SK-N-SH (cell line): ENCODE results near the gene USH1C. TPM values are rescaled to one million over a fixed set of nuclear protein-coding genes. Genes with fewer than 3 reads are reported as not detected.

Experiments used
- CTCF ChIA-PET: fragments of 300-600, 350-600 bp; formaldehyde crosslinking; extraction: SDS; loops from one replicate; lab custom pipeline; 2021; lab: Yijun Ruan, JAX
- POLR2A ChIA-PET: fragments of 350-600 bp; sonication (Branson Sonifier 250); formaldehyde crosslinking; extraction: SDS; loops from one replicate; lab custom pipeline; 2020; ENCODE audit warnings: antibody characterized with exemption, inconsistent platforms; lab: Yijun Ruan, JAX
- DNase-seq: peaks from one replicate; pipeline ENCODE4 v3.0.0; 2012
- H2AFZ ChIP-seq: fragments of 200-600 bp; sonication (generic); 2 replicates; pipeline ENCODE4 v1.8.1; 2016; ENCODE audit warnings: antibody characterized with exemption, mild to moderate bottlenecking, low read depth
- H3F3A ChIP-seq: fragments of 200-600 bp; sonication (generic); replicated peaks from 2 replicates; pipeline ENCODE3; 2016; ENCODE audit warnings: antibody characterized with exemption, mild to moderate bottlenecking; ENCODE audit not compliant: insufficient read depth
- H3K27ac ChIP-seq, 2 experiments: fragments of 200-500 bp in 1 of 2; fragments of 200-600 bp in 1 of 2; sonication (Bioruptor generic) in 1 of 2; sonication (generic), shearing (Covaris generic) in 1 of 2; 2 replicates each; pipeline versions ENCODE4 v1.5.1 to v1.6.1; 2014 to 2016; ENCODE audit warnings: low read depth in 2 of 2, inconsistent platforms in 1 of 2, low read length in 1 of 2, mild to moderate bottlenecking in 1 of 2, mixed read lengths in 1 of 2
- H3K27me3 ChIP-seq: fragments of 200-600 bp; sonication (generic), shearing (Covaris generic); 2 replicates; pipeline ENCODE4 v1.6.1; 2016; ENCODE audit warnings: mixed run types; ENCODE audit not compliant: insufficient read depth
- H3K36me3 ChIP-seq, 2 experiments: fragments of 200-500 bp in 1 of 2; fragments of 200-600 bp in 1 of 2; sonication (Bioruptor generic) in 1 of 2; sonication (generic) in 1 of 2; replicated peaks in 1 of 2; 2 replicates each; pipeline versions ENCODE3 to v1.5.1; 2014 to 2016; ENCODE audit warnings: low read length in 1 of 2, mild to moderate bottlenecking in 1 of 2; ENCODE audit not compliant: insufficient read depth in 2 of 2, control insufficient read depth in 1 of 2
- H3K4me1 ChIP-seq, 2 experiments: fragments of 200-500 bp in 1 of 2; fragments of 200-600 bp in 1 of 2; sonication (Bioruptor generic) in 1 of 2; sonication (generic), shearing (Covaris generic) in 1 of 2; 2 replicates each; pipeline versions ENCODE4 v1.5.1 to v1.6.1; 2014 to 2016; ENCODE audit warnings: low read depth in 1 of 2, low read length in 1 of 2, mixed run types in 1 of 2; ENCODE audit not compliant: insufficient read depth in 2 of 2, control insufficient read depth in 1 of 2
- H3K4me2 ChIP-seq: fragments of 200-600 bp; sonication (generic), shearing (Covaris generic); 2 replicates; pipeline ENCODE4 v1.6.1; 2017; ENCODE audit warnings: mixed run types
- H3K4me3 ChIP-seq, 2 experiments: fragments of 200-500 bp in 1 of 2; fragments of 200-600 bp in 1 of 2; sonication (Bioruptor generic) in 1 of 2; sonication (generic), shearing (Covaris generic) in 1 of 2; 2 replicates each; pipeline versions ENCODE4 v1.5.1 to v1.8.1; 2014 to 2016; ENCODE audit warnings: low read depth in 2 of 2, inconsistent platforms in 1 of 2, low read length in 1 of 2, mild to moderate bottlenecking in 1 of 2, mixed read lengths in 1 of 2, moderate library complexity in 1 of 2
- H3K79me2 ChIP-seq: fragments of 200-600 bp; sonication (generic); 2 replicates; pipeline ENCODE4 v1.8.1; 2017; ENCODE audit warnings: mild to moderate bottlenecking; ENCODE audit not compliant: insufficient read depth
- H3K9ac ChIP-seq: fragments of 200-600 bp; sonication (generic); 2 replicates; pipeline ENCODE4 v1.6.1; 2017; ENCODE audit warnings: mixed run types
- H3K9me2 ChIP-seq: fragments of 200-600 bp; sonication (generic); 2 replicates; pipeline ENCODE4 v1.6.1; 2017; ENCODE audit warnings: mixed run types
- H3K9me3 ChIP-seq: fragments of 200-600 bp; sonication (generic); 2 replicates; pipeline ENCODE4 v1.6.1; 2017; ENCODE audit warnings: mixed run types, mild to moderate bottlenecking, moderate library complexity
- H4K20me1 ChIP-seq: fragments of 200-600 bp; sonication (generic); 2 replicates; pipeline ENCODE4 v1.6.1; 2017; ENCODE audit warnings: mild to moderate bottlenecking, mixed run types; ENCODE audit not compliant: insufficient read depth
- CHD2 ChIP-seq: fragments of 150-350 bp; IDR thresholded peaks from 2 replicates; pipeline ENCODE4 v1.6.1; 2018; ENCODE audit warnings: low read length; ENCODE audit not compliant: partially characterized antibody
- EP300 ChIP-seq, 2 experiments: IDR thresholded peaks; 2 replicates each; pipeline versions ENCODE4 v1.4.0 to v1.6.1; 2012; ENCODE audit warnings: borderline replicate concordance in 1 of 2, low read depth in 1 of 2, low read length in 1 of 2
- MXI1 ChIP-seq: IDR thresholded peaks from 2 replicates; pipeline ENCODE4 v1.6.1; 2012; ENCODE audit warnings: mild to moderate bottlenecking, low read depth, low read length, improper control_type of control experiment
- NFIC ChIP-seq: IDR thresholded peaks from 2 replicates; pipeline ENCODE4 v1.4.0; 2012; ENCODE audit warnings: borderline replicate concordance
- PBX3 ChIP-seq: IDR thresholded peaks from 2 replicates; pipeline ENCODE4; 2012
- POLR2AphosphoS5 ChIP-seq: IDR thresholded peaks from 2 replicates; pipeline ENCODE4 v1.6.1; 2012; ENCODE audit warnings: low read depth, low read length
- RAD21 ChIP-seq: IDR thresholded peaks from 2 replicates; pipeline ENCODE4 v1.6.1; 2012; ENCODE audit warnings: mild to moderate bottlenecking, low read length
- RXRA ChIP-seq: IDR thresholded peaks from 2 replicates; pipeline ENCODE4 v1.4.0; 2012; ENCODE audit warnings: low read depth, mild to moderate bottlenecking, borderline replicate concordance
- TCF12 ChIP-seq: IDR thresholded peaks from 2 replicates; pipeline ENCODE4 v1.4.0; 2012
- USF1 ChIP-seq: IDR thresholded peaks from 2 replicates; pipeline ENCODE4 v1.4.0; 2012; ENCODE audit warnings: low read depth, borderline replicate concordance
- ZBTB33 ChIP-seq: IDR thresholded peaks from 2 replicates; pipeline ENCODE4 v1.4.0; 2012; ENCODE audit warnings: low read depth, borderline replicate concordance
- WGBS: methylation state at CpG from one replicate; pipeline ENCODE4 v1.1.6; 2017; ENCODE audit warnings: low lambda C conversion rate; 5-methylcytosine and 5-hydroxymethylcytosine counted together
- polyA plus RNA-seq, 3 experiments: library from polyadenylated mRNA; depleted of rRNA; stranded (reverse); fragments of >200 nt; gene quantifications; 2 replicates each; pipeline ENCODE4 v1.2.3, GENCODE V29; 2012

USH1C gene
- polyA plus RNA-seq, 1 of the 3 experiments (the other 2 are of a cell fraction) = not detected

GRCh38 chr11:17463546-17464174, 80.6 kb downstream of the USH1C start:
- POLR2A ChIA-PET = no interaction called here
- Histone ChIP-seq H3K9ac (no peak overlapping the region), H3K4me3 (no peak overlapping the region), H3K9me2 (no peaks in the 10 kb centered on the region), H3K4me1 (peaks cover 0 to 11% of the 10 kb centered on the region in 2 experiments; a peak in 1 of 4 replicates), H3K27me3 (no peaks in the 10 kb centered on the region), H3F3A (no peaks in the 10 kb centered on the region), H2AFZ (no peak overlapping the region), H3K9me3 (no peaks in the 10 kb centered on the region), H3K79me2 (no peaks in the 10 kb centered on the region), H3K36me3 (no peaks in the 10 kb centered on the region), H4K20me1 (no peaks in the 10 kb centered on the region), H3K27ac (no peak overlapping the region), H3K4me2 (no peak overlapping the region)
- TF ChIP-seq EP300 (IDR thresholded peaks at IDR 0.05; ENCODE audit: borderline replicate concordance in 1 of 2, low read depth in 1 of 2, low read length in 1 of 2) = 0 out of 4 replicates have a peak, but pooled peaks of 1 of the 2 experiments have one; percentile 14
- no peak for TF ChIP-seq ZBTB33
- peak; percentile 27; the same call in 1 of the 2 replicates for TF ChIP-seq NFIC
- peak; percentile 59 for TF ChIP-seq PBX3
- TF ChIP-seq RXRA = no peak
- TF ChIP-seq TCF12 = peak; percentile 32; the same call in 1 of the 2 replicates
- DNase-seq = no peak
- 43% methylated on average over 11 of the region's 11 CpGs for WGBS
- CTCF ChIA-PET = interaction anchor here (0.9 to 1.9 kb wide), 5 partner anchors 8 to 80 kb away, joined by 3 to 8 read pairs (median 4); no protein-coding TSS in a partner anchor

GRCh38 chr11:17462940-17463339, 81.3 kb downstream of the USH1C start:
- CTCF ChIA-PET = interaction anchor here (0.9 kb wide), 1 partner anchor 65 kb away, joined by 3 read pairs; no protein-coding TSS in a partner anchor
- no peak for DNase-seq

More at GRCh38 chr11:17462940-17463339, 81.3 kb downstream of the USH1C start:
- 70% methylated on average over 9 of the region's 13 CpGs for WGBS
- no peaks in the 10 kb centered on the region for H3K79me2 ChIP-seq
- H3K9me3 ChIP-seq = no peaks in the 10 kb centered on the region
- no peak overlapping the region for H3K27ac ChIP-seq
- H4K20me1 ChIP-seq = no peaks in the 10 kb centered on the region
- H3K4me3 ChIP-seq = no peak overlapping the region
- H3F3A ChIP-seq = no peaks in the 10 kb centered on the region
- POLR2A ChIA-PET = no interaction called here
- no peaks in the 10 kb centered on the region for H3K27me3 ChIP-seq
- H3K9me2 ChIP-seq = no peaks in the 10 kb centered on the region
- H2AFZ ChIP-seq = no peak overlapping the region
- H3K36me3 ChIP-seq = no peaks in the 10 kb centered on the region
- H3K4me2 ChIP-seq = no peak overlapping the region
- no peak for TF ChIP-seq RAD21
- no peak for TF ChIP-seq USF1
- TF ChIP-seq MXI1 = no peak
- no peak for TF ChIP-seq POLR2AphosphoS5
- no peak for TF ChIP-seq CHD2
- TF ChIP-seq ZBTB33 = no peak
- H3K9ac ChIP-seq = no peak overlapping the region
- peaks cover 0 to 11% of the 10 kb centered on the region in 2 experiments; a peak in 1 of 4 replicates for H3K4me1 ChIP-seq
